ENCODE results near the gene FAM117B. TPM values are rescaled to one million over a fixed set of nuclear protein-coding genes. Genes with fewer than 3 reads are reported as not detected.

Gene FAM117B
- total and polyA plus RNA-seq, 4 donors = 0.65 to 3.4 (median 2.4) TPM

DNA sequence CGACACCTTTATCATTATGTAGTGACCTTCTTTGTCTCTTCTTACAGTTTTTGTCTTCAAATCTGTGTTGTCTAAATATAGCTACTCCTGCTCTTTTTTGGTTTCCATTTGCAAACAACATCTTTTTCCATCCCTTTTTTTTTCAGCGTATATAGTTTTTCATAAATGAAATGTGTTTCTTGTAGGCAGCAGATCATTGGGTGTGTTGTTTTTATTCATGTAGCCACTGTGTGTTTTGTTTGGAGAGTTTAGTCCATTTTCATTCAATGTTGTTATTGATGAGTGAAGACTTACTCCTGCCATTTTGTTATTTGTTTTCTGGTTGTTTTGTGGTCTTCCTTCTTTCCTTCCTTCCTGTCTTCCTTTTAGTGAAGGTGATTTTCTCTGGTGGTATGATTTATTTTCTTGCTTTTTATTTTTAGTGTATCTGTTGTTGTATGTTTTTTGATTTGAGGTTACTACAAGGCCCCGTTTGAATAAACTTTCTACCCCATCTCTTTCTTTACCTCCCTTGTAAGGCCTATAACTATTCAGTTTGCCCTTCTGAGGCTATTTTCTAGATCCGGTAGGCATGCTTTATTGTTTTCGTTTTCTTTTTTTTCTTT is 81.4 kb downstream of the FAM117B start:
- no peaks in the 10 kb centered on the region for H3K36me3 ChIP-seq (ENCODE audit: control insufficient read depth in 4 of 4, insufficient read depth in 3 of 4, low read depth in 1 of 4, low read length in 3 of 4)
- whole genome bisulfite sequencing = 99% methylated on average over 5 of the region's 5 CpGs
- no peaks in the 10 kb centered on the region for H3K9me3 ChIP-seq (ENCODE audit: control insufficient read depth in 4 of 4, low read length in 3 of 4)

GRCh38 chr2:202716953-202717597 is 82.3 kb downstream of the FAM117B start:
- DNase-seq (ENCODE audit: low spot score) = no peak
- WGBS = 95% methylated on average over 2 of the region's 2 CpGs
- H3K9ac ChIP-seq (ENCODE audit: low read depth in 1 of 2, low read length in 2 of 2) = no peak overlapping the region
- H3K4me1 ChIP-seq (ENCODE audit: control insufficient read depth in 4 of 4, insufficient read depth in 4 of 4, low read length in 3 of 4) = no peaks in the 10 kb centered on the region
- H3K9me3 ChIP-seq (ENCODE audit: control insufficient read depth in 4 of 4, low read length in 3 of 4) = no peaks in the 10 kb centered on the region
- no peaks in the 10 kb centered on the region for H3K36me3 ChIP-seq (ENCODE audit: control insufficient read depth in 4 of 4, insufficient read depth in 3 of 4, low read depth in 1 of 4, low read length in 3 of 4)
- no peak overlapping the region for H3K4me3 ChIP-seq (ENCODE audit: low read depth in 1 of 3, low read length in 3 of 3)
- no peak for TF ChIP-seq NR2F2 (IDR thresholded peaks at IDR 0.05)
- no peak for TF ChIP-seq GABPA (IDR thresholded peaks at IDR 0.05 in 1 of 2, conservative IDR thresholded peaks at IDR 0.05 in 1 of 2)
- TF ChIP-seq HNF4G (IDR thresholded peaks at IDR 0.05) = no peak
- no peak for TF ChIP-seq MAX (IDR thresholded peaks at IDR 0.05)
- no peak for TF ChIP-seq TAF1 (conservative IDR thresholded peaks at IDR 0.05)
- no peak for TF ChIP-seq RAD21 (IDR thresholded peaks at IDR 0.05)
- no peak for TF ChIP-seq EGR1 (IDR thresholded peaks at IDR 0.05; ENCODE audit: low read depth in 2 of 2)
- TF ChIP-seq YY1 (IDR thresholded peaks at IDR 0.05) = no peak
- TF ChIP-seq FOXA1 (IDR thresholded peaks at IDR 0.05) = no peak
- TF ChIP-seq HNF4A (conservative IDR thresholded peaks at IDR 0.05) = no peak
- TF ChIP-seq ATF3 (IDR thresholded peaks at IDR 0.05) = no peak
- no peak for TF ChIP-seq FOXA2 (IDR thresholded peaks at IDR 0.05)
- no peaks in the 10 kb centered on the region for H3K27me3 ChIP-seq (ENCODE audit: control insufficient read depth in 4 of 4, insufficient read depth in 4 of 4, low read length in 3 of 4)
- H3K27ac ChIP-seq (ENCODE audit: low read depth in 1 of 2, low read length in 2 of 2) = no peak overlapping the region

More for the DNA sequence above, 81.4 kb downstream of the FAM117B start:
- TF ChIP-seq REST (IDR thresholded peaks at IDR 0.05) = no peak
- no peak for TF ChIP-seq SP1 (IDR thresholded peaks at IDR 0.05)
- TF ChIP-seq HNF4G (IDR thresholded peaks at IDR 0.05) = no peak
- TF ChIP-seq JUND (IDR thresholded peaks at IDR 0.05) = no peak
- TF ChIP-seq FOXA2 (IDR thresholded peaks at IDR 0.05) = no peak
- TF ChIP-seq GABPA (IDR thresholded peaks at IDR 0.05 in 1 of 2, conservative IDR thresholded peaks at IDR 0.05 in 1 of 2) = no peak
- TF ChIP-seq, protein P1, sequence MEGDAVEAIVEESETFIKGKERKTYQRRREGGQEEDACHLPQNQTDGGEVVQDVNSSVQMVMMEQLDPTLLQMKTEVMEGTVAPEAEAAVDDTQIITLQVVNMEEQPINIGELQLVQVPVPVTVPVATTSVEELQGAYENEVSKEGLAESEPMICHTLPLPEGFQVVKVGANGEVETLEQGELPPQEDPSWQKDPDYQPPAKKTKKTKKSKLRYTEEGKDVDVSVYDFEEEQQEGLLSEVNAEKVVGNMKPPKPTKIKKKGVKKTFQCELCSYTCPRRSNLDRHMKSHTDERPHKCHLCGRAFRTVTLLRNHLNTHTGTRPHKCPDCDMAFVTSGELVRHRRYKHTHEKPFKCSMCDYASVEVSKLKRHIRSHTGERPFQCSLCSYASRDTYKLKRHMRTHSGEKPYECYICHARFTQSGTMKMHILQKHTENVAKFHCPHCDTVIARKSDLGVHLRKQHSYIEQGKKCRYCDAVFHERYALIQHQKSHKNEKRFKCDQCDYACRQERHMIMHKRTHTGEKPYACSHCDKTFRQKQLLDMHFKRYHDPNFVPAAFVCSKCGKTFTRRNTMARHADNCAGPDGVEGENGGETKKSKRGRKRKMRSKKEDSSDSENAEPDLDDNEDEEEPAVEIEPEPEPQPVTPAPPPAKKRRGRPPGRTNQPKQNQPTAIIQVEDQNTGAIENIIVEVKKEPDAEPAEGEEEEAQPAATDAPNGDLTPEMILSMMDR (IDR thresholded peaks at IDR 0.05; ENCODE audit: low read depth, low read length, missing input control) = no peak
- no peak for TF ChIP-seq ATF3 (IDR thresholded peaks at IDR 0.05)
- TF ChIP-seq RXRA (IDR thresholded peaks at IDR 0.05) = no peak
- Histone ChIP-seq H3K27ac (ENCODE audit: low read depth in 1 of 2, low read length in 2 of 2) (no peak overlapping the region), H3K4me3 (ENCODE audit: low read depth in 1 of 3, low read length in 3 of 3) (no peak overlapping the region), H3K4me1 (ENCODE audit: control insufficient read depth in 4 of 4, insufficient read depth in 4 of 4, low read length in 3 of 4) (no peaks in the 10 kb centered on the region), H3K27me3 (ENCODE audit: control insufficient read depth in 4 of 4, insufficient read depth in 4 of 4, low read length in 3 of 4) (no peaks in the 10 kb centered on the region), H3K9ac (ENCODE audit: low read depth in 1 of 2, low read length in 2 of 2) (no peak overlapping the region)
- DNase-seq (ENCODE audit: low spot score) = no peak
